ENCODE measurements around the gene ACAP3.

The ACAP3 gene

GRCh38 chr1:1291548-1292441 is 15.9 kb downstream of the ACAP3 start:
- H2AFZ ChIP-seq (ENCODE audit: low read depth, low read length) = no peak overlapping the region
- no peak overlapping the region for H3K9ac ChIP-seq (ENCODE audit: low read length)
- TF ChIP-seq, protein P1, sequence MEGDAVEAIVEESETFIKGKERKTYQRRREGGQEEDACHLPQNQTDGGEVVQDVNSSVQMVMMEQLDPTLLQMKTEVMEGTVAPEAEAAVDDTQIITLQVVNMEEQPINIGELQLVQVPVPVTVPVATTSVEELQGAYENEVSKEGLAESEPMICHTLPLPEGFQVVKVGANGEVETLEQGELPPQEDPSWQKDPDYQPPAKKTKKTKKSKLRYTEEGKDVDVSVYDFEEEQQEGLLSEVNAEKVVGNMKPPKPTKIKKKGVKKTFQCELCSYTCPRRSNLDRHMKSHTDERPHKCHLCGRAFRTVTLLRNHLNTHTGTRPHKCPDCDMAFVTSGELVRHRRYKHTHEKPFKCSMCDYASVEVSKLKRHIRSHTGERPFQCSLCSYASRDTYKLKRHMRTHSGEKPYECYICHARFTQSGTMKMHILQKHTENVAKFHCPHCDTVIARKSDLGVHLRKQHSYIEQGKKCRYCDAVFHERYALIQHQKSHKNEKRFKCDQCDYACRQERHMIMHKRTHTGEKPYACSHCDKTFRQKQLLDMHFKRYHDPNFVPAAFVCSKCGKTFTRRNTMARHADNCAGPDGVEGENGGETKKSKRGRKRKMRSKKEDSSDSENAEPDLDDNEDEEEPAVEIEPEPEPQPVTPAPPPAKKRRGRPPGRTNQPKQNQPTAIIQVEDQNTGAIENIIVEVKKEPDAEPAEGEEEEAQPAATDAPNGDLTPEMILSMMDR (IDR thresholded peaks at IDR 0.05; ENCODE audit: low read depth, low read length) = peak; percentile 62
- TF ChIP-seq EZH2phosphoT487 (IDR thresholded peaks at IDR 0.05; ENCODE audit: low read depth) = no peak
- H3K79me2 ChIP-seq (ENCODE audit: low read length) = no peaks in the 10 kb centered on the region
- no peak overlapping the region for H3K27ac ChIP-seq (ENCODE audit: low read length)
- H3K4me3 ChIP-seq (ENCODE audit: low read length) = no peak overlapping the region
- no peaks in the 10 kb centered on the region for H4K20me1 ChIP-seq (ENCODE audit: insufficient read depth, low read length)
- no peaks in the 10 kb centered on the region for H3K9me3 ChIP-seq (ENCODE audit: insufficient read depth, low read length)
- no peak overlapping the region for H3K4me2 ChIP-seq (ENCODE audit: low read length)
- no peaks in the 10 kb centered on the region for H3K4me1 ChIP-seq (ENCODE audit: low read length)
- no peaks in the 10 kb centered on the region for H3K27me3 ChIP-seq (ENCODE audit: low read depth, low read length)
- no peaks in the 10 kb centered on the region for H3K36me3 ChIP-seq (replicated peaks; ENCODE audit: low read depth, low read length)

GRCh38 chr1:1291023-1291528 is 16.7 kb downstream of the ACAP3 start:
- Histone ChIP-seq H3K27me3 (ENCODE audit: low read depth, low read length) (no peaks in the 10 kb centered on the region), H3K9me3 (ENCODE audit: insufficient read depth, low read length) (no peaks in the 10 kb centered on the region), H3K79me2 (ENCODE audit: low read length) (no peaks in the 10 kb centered on the region), H4K20me1 (ENCODE audit: insufficient read depth, low read length) (no peaks in the 10 kb centered on the region), H3K9ac (ENCODE audit: low read length) (no peak overlapping the region), H3K4me2 (ENCODE audit: low read length) (no peak overlapping the region), H3K27ac (ENCODE audit: low read length) (no peak overlapping the region), H3K4me1 (ENCODE audit: low read length) (no peaks in the 10 kb centered on the region), H3K4me3 (ENCODE audit: low read length) (no peak overlapping the region), H3K36me3 (replicated peaks; ENCODE audit: low read depth, low read length) (no peaks in the 10 kb centered on the region), H2AFZ (ENCODE audit: low read depth, low read length) (no peak overlapping the region)
- TF ChIP-seq EZH2phosphoT487 (IDR thresholded peaks at IDR 0.05; ENCODE audit: low read depth) = no peak
- TF ChIP-seq, protein P1 (IDR thresholded peaks at IDR 0.05; ENCODE audit: low read depth, low read length) = no peak

DNA sequence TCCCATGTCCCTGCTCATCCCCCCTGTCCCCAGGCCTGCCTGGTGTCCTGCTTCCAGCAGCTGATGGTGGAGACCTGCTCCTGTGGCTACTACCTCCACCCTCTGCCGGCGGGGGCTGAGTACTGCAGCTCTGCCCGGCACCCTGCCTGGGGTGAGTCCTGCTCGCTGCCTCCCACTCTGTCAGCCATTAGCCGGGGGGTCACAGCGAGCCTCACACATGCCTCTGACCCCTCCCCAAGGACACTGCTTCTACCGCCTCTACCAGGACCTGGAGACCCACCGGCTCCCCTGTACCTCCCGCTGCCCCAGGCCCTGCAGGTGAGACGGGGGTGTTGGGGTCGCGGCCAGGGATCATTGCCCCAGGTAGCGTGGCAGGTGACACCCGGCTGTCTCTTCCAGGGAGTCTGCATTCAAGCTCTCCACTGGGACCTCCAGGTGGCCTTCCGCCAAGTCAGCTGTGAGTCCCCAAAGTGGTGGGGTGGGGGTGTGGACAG is 17.4 kb downstream of the ACAP3 start:
- Histone ChIP-seq H2AFZ (ENCODE audit: low read depth, low read length) (no peak overlapping the region), H3K4me2 (ENCODE audit: low read length) (no peak overlapping the region), H4K20me1 (ENCODE audit: insufficient read depth, low read length) (no peaks in the 10 kb centered on the region), H3K9ac (ENCODE audit: low read length) (no peak overlapping the region), H3K79me2 (ENCODE audit: low read length) (no peaks in the 10 kb centered on the region), H3K4me1 (ENCODE audit: low read length) (no peaks in the 10 kb centered on the region), H3K9me3 (ENCODE audit: insufficient read depth, low read length) (no peaks in the 10 kb centered on the region), H3K27ac (ENCODE audit: low read length) (no peak overlapping the region), H3K4me3 (ENCODE audit: low read length) (no peak overlapping the region), H3K27me3 (ENCODE audit: low read depth, low read length) (no peaks in the 10 kb centered on the region), H3K36me3 (replicated peaks; ENCODE audit: low read depth, low read length) (no peaks in the 10 kb centered on the region)
- TF ChIP-seq, protein P1 (IDR thresholded peaks at IDR 0.05; ENCODE audit: low read depth, low read length) = no peak
- no peak for TF ChIP-seq EZH2phosphoT487 (IDR thresholded peaks at IDR 0.05; ENCODE audit: low read depth)

Measured in OCI-LY3 (cell line).